Ectodermal cell (in vitro differentiated cells): Measurements from ENCODE around the gene MKRN2.

ENCODE experiments used
- H3K27ac ChIP-seq: 2 replicates; pipeline ENCODE4 v1.7.0; 2013; ENCODE audit warnings: mild to moderate bottlenecking, low read depth, low read length; ENCODE audit not compliant: insufficient read depth, poor library complexity, severe bottlenecking
- H3K27me3 ChIP-seq: 2 replicates; pipeline ENCODE4 v1.7.0; 2013; ENCODE audit warnings: mild to moderate bottlenecking, low read length; ENCODE audit not compliant: insufficient read depth, control insufficient read depth, poor library complexity, severe bottlenecking
- H3K36me3 ChIP-seq: one replicate; pipeline ENCODE4 v1.7.0; 2013; ENCODE audit warnings: low read length; ENCODE audit not compliant: control insufficient read depth, insufficient read depth
- H3K4me1 ChIP-seq: one replicate; pipeline ENCODE4 v1.7.0; 2013; ENCODE audit warnings: low read length; ENCODE audit not compliant: control insufficient read depth, insufficient read depth
- H3K4me3 ChIP-seq: 2 replicates; pipeline ENCODE4 v1.7.0; 2013; ENCODE audit warnings: low read depth, low read length, control low read depth; ENCODE audit not compliant: insufficient read depth
- H3K9me3 ChIP-seq: 2 replicates; pipeline ENCODE4 v1.7.0; 2013; ENCODE audit warnings: mild to moderate bottlenecking, low read length, moderate library complexity; ENCODE audit not compliant: control insufficient read depth
- WGBS, 2 experiments: methylation state at CpG; one replicate each; pipeline ENCODE4 v1.1.7; 2013; ENCODE audit warnings: missing lambda C conversion rate in 2 of 2; 5-methylcytosine and 5-hydroxymethylcytosine counted together

The MKRN2 gene

DNA sequence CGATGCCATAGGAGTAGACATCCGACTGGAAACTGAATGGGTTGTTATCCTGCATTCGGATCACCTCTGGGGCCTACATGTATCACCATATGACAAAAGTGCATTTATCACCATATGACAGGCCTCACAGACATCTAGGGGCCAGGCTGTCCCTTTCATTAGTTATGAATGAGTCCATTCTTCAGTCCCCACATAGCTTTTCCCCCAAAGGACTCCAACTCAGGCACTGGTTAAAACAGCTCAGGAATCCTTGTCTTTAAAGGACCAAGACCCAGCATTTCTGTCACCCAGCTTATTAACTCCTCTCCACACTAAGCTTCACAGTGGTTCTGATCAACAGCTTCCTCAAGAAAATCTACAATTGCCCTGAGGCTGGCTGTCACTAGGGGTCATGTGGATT is 28.3 kb downstream of the MKRN2 start:
- no peaks in the 10 kb centered on the region for H3K9me3 ChIP-seq
- whole genome bisulfite sequencing, 2 experiments, result 94 to 97% methylated on average over 3 of the region's 3 CpGs
- H3K36me3 ChIP-seq, result peaks cover 61% of the 10 kb centered on the region
- no peaks in the 10 kb centered on the region for H3K27me3 ChIP-seq
- no peak overlapping the region for H3K27ac ChIP-seq
- H3K4me3 ChIP-seq, result no peak overlapping the region
- no peaks in the 10 kb centered on the region for H3K4me1 ChIP-seq

DNA sequence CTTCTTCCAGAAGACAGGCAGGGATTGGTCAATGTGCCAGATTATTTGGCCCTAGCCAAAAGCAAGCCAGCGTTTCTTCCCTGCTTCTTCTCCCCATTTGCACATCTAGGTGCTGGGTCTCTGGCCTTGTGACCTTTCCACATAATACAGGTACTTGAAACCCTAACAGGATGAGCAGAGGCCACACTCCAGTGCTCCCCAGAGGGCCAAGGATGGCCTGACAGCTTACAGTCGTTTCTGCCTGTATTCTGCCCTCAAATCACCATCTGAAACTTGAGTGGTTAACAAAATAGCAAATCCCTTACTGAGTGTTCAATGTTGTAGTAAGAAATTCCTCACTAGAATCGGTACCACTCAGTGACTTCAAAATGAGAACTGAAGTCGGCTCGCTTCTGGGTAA is 29.1 kb downstream of the MKRN2 start:
- peaks cover 67% of the 10 kb centered on the region for H3K36me3 ChIP-seq

DNA sequence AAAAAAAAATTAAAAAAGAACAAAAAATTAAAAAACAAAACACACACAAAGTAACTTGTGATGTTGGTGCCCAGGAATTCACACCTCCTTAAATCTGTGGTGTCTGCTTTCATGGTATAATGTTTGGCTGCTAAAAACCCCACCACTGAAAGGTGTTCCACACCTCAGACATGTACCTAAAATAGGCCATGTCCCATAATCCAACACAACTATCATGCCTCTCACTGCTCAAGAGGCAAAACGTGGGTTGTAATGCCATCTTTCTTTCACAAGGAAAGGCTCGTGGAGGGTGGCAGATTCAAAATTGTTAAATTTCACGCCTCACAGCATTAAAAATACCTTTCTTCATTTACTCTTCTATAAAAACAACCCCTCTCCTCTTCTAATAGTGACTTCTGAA is 29.5 kb downstream of the MKRN2 start:
- 95 to 98% methylated on average over 3 of the region's 3 CpGs for WGBS, 2 experiments
- Histone ChIP-seq H3K9me3 (no peaks in the 10 kb centered on the region), H3K27me3 (no peaks in the 10 kb centered on the region), H3K4me1 (no peaks in the 10 kb centered on the region), H3K4me3 (no peak overlapping the region), H3K27ac (no peak overlapping the region), H3K36me3 (peaks cover 72% of the 10 kb centered on the region)

More for the DNA sequence above, 29.1 kb downstream of the MKRN2 start:
- H3K4me1 ChIP-seq, result no peaks in the 10 kb centered on the region
- H3K9me3 ChIP-seq, result no peaks in the 10 kb centered on the region
- H3K27me3 ChIP-seq, result no peaks in the 10 kb centered on the region
- WGBS, 2 experiments, result 76 to 93% methylated on average over 3 to 5 of the region's 5 CpGs
- H3K27ac ChIP-seq, result no peak overlapping the region
- H3K4me3 ChIP-seq, result no peak overlapping the region

DNA sequence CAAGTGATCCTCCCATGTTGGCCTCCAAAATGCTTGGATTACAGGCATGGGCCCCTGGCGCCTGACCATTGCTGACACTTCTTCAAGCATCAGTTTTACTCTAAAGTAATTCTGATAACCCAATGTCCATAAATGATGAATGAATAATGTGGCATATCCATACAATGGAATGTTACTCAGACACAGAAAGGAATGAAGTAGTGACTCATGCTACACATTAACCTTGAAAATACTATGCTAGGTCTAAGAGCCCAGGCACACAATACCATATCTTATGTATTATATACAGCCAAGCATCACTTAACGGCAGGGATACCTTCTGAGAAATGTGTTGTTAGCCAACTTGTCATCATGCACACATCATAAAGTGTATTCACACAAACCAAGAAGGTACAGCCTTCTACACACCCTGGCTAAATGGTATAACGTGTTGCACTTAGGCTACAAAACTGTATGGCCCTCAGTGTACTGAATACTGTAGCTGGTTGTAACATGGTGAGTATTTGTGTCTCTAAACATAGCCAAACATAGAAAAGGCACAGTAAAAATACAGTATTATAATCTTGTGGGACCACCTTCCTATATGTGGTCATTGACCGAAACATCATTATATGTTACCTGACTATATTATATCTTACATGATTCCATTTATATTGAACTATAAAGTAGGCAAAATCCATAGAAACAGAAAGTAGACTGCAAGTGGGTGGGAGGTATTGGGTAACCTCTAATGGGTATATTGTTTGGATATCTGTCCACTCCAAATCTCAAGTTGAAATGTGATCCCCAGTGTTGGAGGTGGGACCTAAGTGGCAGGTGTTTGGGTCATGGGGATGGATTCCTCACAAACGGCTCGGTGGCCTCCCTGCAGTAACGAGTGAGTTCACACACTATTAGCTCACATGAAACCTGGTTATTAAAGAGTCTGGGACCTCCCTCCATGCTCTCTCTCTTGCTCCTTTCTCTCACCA is 31.4 kb downstream of the MKRN2 start:
- H3K4me3 ChIP-seq, result no peak overlapping the region
- no peaks in the 10 kb centered on the region for H3K4me1 ChIP-seq
- 77 to 83% methylated on average over 5 to 6 of the region's 7 CpGs for WGBS, 2 experiments
- peaks cover 56% of the 10 kb centered on the region for H3K36me3 ChIP-seq
- no peaks in the 10 kb centered on the region for H3K27me3 ChIP-seq
- no peak overlapping the region for H3K27ac ChIP-seq
- no peaks in the 10 kb centered on the region for H3K9me3 ChIP-seq

DNA sequence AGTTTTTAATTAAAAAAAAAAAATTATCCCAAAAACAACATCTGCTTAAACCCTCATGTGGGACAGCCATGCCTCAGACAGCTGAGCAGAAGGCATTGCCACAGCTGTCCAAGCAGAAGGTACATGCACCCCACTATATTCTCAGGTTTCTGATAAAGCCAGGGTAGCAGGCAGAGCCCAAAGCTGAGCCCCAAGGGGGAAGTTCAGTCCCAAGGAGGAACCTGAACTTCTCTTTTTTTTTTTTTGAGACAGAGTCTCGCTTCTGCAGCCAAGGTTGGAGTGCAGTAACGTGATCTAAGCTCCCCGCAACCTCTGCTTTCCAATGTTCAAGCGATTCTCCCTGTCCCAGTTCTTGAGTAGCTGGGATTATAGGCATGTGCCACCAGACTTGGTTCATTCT is 33.2 kb downstream of the MKRN2 start:
- Histone ChIP-seq H3K27me3 (no peaks in the 10 kb centered on the region), H3K27ac (no peak overlapping the region), H3K4me3 (no peak overlapping the region), H3K4me1 (no peaks in the 10 kb centered on the region), H3K36me3 (peaks cover 39% of the 10 kb centered on the region), H3K9me3 (no peaks in the 10 kb centered on the region)
- 96% methylated on average over 2 to 4 of the region's 4 CpGs for WGBS, 2 experiments

DNA sequence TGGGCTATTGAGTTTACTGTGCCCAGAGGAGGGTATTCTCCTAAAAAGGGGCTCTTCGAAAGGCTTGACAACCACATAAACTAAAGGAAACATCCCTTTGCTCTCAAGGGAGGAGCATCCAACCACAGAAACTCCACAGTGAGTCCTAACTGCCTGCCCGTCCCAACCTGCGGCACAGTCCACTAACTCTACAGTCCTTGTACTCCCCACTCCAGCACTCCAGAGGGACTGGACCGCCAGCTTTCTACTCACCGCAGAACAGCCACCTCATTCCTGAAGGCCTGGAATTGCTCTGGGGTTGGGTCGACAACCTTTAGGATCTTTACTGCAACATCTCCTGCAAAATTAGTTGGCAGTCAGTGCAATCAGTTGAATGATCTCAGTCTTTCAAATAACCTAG is 34.6 kb downstream of the MKRN2 start:
- H3K27ac ChIP-seq, result no peak overlapping the region
- 92 to 98% methylated on average over 6 of the region's 6 CpGs for WGBS, 2 experiments
- no peaks in the 10 kb centered on the region for H3K27me3 ChIP-seq
- H3K9me3 ChIP-seq, result no peaks in the 10 kb centered on the region
- H3K36me3 ChIP-seq, result peaks cover 37% of the 10 kb centered on the region
- no peaks in the 10 kb centered on the region for H3K4me1 ChIP-seq
- no peak overlapping the region for H3K4me3 ChIP-seq

DNA sequence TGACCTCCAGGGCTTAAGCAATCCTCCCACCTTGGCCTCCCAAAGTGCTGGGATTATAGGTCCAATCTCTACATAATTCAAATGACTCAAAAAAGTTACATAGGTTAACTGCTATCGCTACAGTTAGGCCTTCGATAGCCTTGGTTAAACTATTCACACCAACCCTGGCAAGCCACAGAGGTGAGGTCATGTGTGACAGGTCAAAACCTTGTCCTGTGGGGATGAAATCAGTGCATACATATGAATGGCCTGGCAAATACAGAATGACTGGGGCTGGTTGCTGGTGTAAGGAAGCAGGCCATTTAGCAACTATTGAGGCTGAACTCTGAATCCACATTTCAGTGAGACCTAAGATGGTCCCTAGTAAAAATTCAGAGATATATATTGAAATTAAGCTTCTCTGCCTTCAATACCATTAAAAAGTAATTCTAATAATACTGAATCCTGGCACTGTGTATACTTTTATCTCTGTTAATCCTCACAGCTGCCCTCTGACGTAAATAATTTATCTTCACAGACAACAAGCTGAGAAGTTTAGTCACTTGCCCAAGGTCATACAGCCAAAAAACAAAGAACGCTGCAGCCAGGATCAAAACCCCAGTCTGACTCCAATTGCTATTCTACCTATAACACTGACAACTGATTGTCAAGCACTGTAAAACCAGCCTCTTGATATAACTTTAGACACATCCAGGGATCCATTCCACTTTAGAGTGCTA is 35.3 kb downstream of the MKRN2 start:
- Histone ChIP-seq H3K36me3 (peaks cover 42% of the 10 kb centered on the region), H3K27me3 (no peaks in the 10 kb centered on the region), H3K27ac (no peak overlapping the region), H3K9me3 (no peaks in the 10 kb centered on the region), H3K4me3 (no peak overlapping the region), H3K4me1 (no peaks in the 10 kb centered on the region)
- WGBS, 2 experiments, result 94 to 95% methylated on average over 4 of the region's 4 CpGs

DNA sequence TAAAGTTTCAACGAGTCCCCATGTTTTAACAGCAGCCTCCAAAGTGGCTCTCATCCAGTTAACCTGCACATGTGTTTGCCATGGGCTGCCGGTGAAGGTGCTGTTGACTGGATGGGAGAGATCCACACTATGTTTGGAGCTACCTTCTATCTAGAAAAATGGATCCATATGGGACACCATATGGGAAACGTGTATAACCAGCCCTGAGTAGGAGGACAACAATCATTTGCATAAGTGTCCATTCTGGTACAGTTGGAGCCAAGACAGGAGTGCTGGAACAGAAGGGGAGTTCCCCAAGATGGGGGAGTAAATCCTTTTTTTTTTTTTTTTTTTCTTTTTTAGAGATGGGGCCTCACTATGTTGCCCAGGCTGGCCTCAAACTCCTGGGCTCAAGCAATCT is 36.6 kb downstream of the MKRN2 start:
- H3K36me3 ChIP-seq, result peaks cover 41% of the 10 kb centered on the region
- H3K27me3 ChIP-seq, result no peaks in the 10 kb centered on the region
- no peak overlapping the region for H3K4me3 ChIP-seq
- 96 to 97% methylated on average over 3 of the region's 3 CpGs for WGBS, 2 experiments
- no peaks in the 10 kb centered on the region for H3K9me3 ChIP-seq
- H3K4me1 ChIP-seq, result no peaks in the 10 kb centered on the region
- H3K27ac ChIP-seq, result no peak overlapping the region

DNA sequence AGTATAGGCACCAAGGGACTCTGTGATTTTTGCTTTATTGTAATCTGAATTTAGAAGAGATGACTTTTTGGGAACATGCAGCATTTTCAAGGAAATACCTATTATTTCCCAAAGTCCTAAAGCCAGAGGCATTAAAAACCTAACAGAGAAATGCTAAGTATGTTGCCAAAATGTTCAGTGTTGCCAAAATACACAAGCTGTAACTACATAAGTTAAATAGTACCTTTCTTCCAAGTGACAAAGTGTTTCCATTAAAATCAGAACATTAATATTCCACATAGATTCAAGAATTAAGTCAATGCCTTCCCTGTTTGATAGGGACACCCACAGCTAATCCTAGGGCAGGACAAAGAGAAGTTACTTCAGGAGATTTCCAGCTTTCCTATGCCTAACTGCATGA is 42.0 kb downstream of the MKRN2 start:
- Histone ChIP-seq H3K36me3 (peaks cover 33% of the 10 kb centered on the region), H3K27ac (no peak overlapping the region), H3K4me1 (no peaks in the 10 kb centered on the region), H3K9me3 (no peaks in the 10 kb centered on the region), H3K4me3 (no peak overlapping the region), H3K27me3 (no peaks in the 10 kb centered on the region)

DNA sequence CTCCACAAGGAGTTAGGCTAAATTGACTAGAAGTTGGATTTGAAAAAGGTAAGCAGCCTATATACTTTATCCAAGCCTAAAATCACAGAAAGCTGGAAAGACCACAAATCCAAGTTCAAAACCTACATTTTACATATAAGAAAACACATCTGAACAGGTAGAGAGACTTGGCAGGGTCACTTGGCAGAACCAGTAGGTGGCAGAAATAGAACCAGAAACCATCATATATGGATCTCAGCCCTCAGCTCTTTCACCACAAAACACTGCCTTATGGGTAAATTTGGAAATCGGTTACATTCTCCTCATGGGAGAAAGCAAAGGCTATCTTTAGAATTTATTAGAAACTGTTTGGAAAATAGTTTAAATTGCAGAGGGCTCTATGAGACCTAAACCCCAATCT is 44.2 kb downstream of the MKRN2 start:
- H3K27me3 ChIP-seq, result no peaks in the 10 kb centered on the region
- H3K9me3 ChIP-seq, result no peaks in the 10 kb centered on the region
- H3K4me3 ChIP-seq, result no peak overlapping the region
- peaks cover 37% of the 10 kb centered on the region for H3K36me3 ChIP-seq
- 100% methylated on average over 1 of the region's 1 CpG; no CpG with 5 or more reads in 1 of the 2 experiments for WGBS, 2 experiments
- no peaks in the 10 kb centered on the region for H3K4me1 ChIP-seq
- H3K27ac ChIP-seq, result no peak overlapping the region
